ENCODE measurements around the gene CASD1. TPM values are rescaled to one million over a fixed set of nuclear protein-coding genes. Genes with fewer than 3 reads are reported as not detected.

The CASD1 gene
- total and polyA plus RNA-seq, 10 of the 15 experiments (the other 5 are each of a cell fraction or from before 2014, with no cell fraction given), result 4.0 to 18.6 (median 10.7) TPM

DNA sequence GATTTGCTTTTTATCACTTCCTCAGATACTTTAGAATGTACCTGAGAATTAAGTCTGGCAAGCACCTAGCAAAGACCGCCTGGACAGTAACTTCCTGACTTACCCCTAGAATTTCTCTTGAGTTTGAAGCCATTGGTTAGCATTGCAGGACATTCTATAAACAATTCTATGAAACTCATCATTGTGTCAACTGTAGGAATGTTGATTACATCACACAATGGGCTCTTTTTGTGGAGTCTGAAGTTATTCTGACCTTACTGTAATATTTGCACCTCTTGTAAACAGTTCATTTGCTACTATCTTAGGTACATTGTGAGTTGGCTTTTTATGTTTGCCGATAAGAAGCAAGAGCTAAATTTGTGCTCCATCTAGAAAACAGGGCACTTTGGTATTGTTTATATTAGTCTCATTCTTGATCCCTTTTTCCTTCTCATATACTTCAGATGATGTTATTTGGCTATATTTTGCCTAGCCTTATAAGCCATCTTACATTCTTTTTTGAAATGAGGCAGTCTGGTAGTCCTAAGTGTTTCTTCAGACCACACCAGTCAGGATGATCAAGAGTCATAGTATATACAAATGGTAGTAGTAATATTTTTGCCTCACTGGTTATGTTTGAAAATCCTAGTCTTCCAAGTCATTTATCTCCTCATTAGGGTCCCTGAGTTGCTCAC is 52.4 kb downstream of the CASD1 start (continued):
- no peak for TF ChIP-seq SIX5 (IDR thresholded peaks at IDR 0.05; ENCODE audit: low read depth, low read length, severe bottlenecking)
- TF ChIP-seq, protein P1, sequence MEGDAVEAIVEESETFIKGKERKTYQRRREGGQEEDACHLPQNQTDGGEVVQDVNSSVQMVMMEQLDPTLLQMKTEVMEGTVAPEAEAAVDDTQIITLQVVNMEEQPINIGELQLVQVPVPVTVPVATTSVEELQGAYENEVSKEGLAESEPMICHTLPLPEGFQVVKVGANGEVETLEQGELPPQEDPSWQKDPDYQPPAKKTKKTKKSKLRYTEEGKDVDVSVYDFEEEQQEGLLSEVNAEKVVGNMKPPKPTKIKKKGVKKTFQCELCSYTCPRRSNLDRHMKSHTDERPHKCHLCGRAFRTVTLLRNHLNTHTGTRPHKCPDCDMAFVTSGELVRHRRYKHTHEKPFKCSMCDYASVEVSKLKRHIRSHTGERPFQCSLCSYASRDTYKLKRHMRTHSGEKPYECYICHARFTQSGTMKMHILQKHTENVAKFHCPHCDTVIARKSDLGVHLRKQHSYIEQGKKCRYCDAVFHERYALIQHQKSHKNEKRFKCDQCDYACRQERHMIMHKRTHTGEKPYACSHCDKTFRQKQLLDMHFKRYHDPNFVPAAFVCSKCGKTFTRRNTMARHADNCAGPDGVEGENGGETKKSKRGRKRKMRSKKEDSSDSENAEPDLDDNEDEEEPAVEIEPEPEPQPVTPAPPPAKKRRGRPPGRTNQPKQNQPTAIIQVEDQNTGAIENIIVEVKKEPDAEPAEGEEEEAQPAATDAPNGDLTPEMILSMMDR (IDR thresholded peaks at IDR 0.05 in 2 of 3, conservative IDR thresholded peaks at IDR 0.05 in 1 of 3; ENCODE audit: control insufficient read depth in 2 of 3, extremely low read depth in 1 of 3, insufficient read depth in 1 of 3, low read depth in 3 of 3, low read length in 3 of 3), result no peak
- no peak for TF ChIP-seq CEBPB (IDR thresholded peaks at IDR 0.05; ENCODE audit: borderline replicate concordance in 1 of 2, low read depth in 2 of 2, low read length in 2 of 2)
- TF ChIP-seq LARP7 (IDR thresholded peaks at IDR 0.05), result no peak
- TF ChIP-seq FOXK2 (IDR thresholded peaks at IDR 0.05), result no peak
- no peak for TF ChIP-seq WRNIP1 (IDR thresholded peaks at IDR 0.05; ENCODE audit: borderline replicate concordance, low read depth, low read length)
- TF ChIP-seq, protein P2, sequence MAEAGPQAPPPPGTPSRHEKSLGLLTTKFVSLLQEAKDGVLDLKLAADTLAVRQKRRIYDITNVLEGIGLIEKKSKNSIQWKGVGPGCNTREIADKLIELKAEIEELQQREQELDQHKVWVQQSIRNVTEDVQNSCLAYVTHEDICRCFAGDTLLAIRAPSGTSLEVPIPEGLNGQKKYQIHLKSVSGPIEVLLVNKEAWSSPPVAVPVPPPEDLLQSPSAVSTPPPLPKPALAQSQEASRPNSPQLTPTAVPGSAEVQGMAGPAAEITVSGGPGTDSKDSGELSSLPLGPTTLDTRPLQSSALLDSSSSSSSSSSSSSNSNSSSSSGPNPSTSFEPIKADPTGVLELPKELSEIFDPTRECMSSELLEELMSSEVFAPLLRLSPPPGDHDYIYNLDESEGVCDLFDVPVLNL (IDR thresholded peaks at IDR 0.05; ENCODE audit: low read depth, low read length), result no peak
- no peak for TF ChIP-seq CBX3 (IDR thresholded peaks at IDR 0.05; ENCODE audit: borderline replicate concordance, low read depth)
- TF ChIP-seq ZBED1 (IDR thresholded peaks at IDR 0.05; ENCODE audit: borderline replicate concordance), result no peak
- TF ChIP-seq NR2C1 (IDR thresholded peaks at IDR 0.05), result no peak
- TF ChIP-seq IKZF1 (conservative IDR thresholded peaks at IDR 0.05), result no peak

Data from GM12878 (cell line).